ENCODE measurements around the gene KRT86.

- TF ChIP-seq CTCF (CRISPR knock-in tag; IDR thresholded peaks at IDR 0.05) (no peak), RBAK (CRISPR knock-in tag; IDR thresholded peaks at IDR 0.05) (no peak), YY1 (IDR thresholded peaks at IDR 0.05; ENCODE audit: insufficient read depth, insufficient replicate concordance, low read depth, low read length) (no peak), ZNF646 (CRISPR knock-in tag; IDR thresholded peaks at IDR 0.05) (no peak), SKIL (CRISPR knock-in tag; IDR thresholded peaks at IDR 0.05; ENCODE audit: borderline replicate concordance) (no peak), ESRRA (CRISPR knock-in tag; IDR thresholded peaks at IDR 0.05; ENCODE audit: low read depth) (no peak), EHMT2 (IDR thresholded peaks at IDR 0.05; ENCODE audit: borderline replicate concordance, low read depth, low read length) (no peak), NFE2 (CRISPR knock-in tag; IDR thresholded peaks at IDR 0.05) (no peak), IRF2 (CRISPR knock-in tag; IDR thresholded peaks at IDR 0.05) (no peak), PPARG (CRISPR knock-in tag; conservative IDR thresholded peaks at IDR 0.05) (no peak), FOXP4 (CRISPR knock-in tag; IDR thresholded peaks at IDR 0.05) (no peak), ELF3 (CRISPR knock-in tag; IDR thresholded peaks at IDR 0.05) (no peak), IKZF1 (IDR thresholded peaks at IDR 0.05) (no peak), ZNF484 (CRISPR knock-in tag; IDR thresholded peaks at IDR 0.05; ENCODE audit: borderline replicate concordance, low read depth) (no peak)
Observed at GRCh38 chr12:52351196-52352059, 77.0 kb downstream of the KRT86 start.

Data from HepG2 (cell line).